GM23338 (cell line): ENCODE results near the gene SEPHS1.

Experiments used
- CREB1 ChIP-seq: fragments of 250-450 bp; sonication (Bioruptor Pico); IDR thresholded peaks from 2 replicates; pipeline ENCODE4 v1.5.0; 2020; ENCODE audit warnings: low read depth, mild to moderate bottlenecking, moderate library complexity
- CTCF ChIP-seq, 2 experiments: fragments of 200-600 bp in 1 of 2; sonication (generic) in 1 of 2; conservative IDR thresholded peaks; 2 replicates each; pipeline versions ENCODE4 v1.5.1 to v1.6.1; 2016 to 2017; ENCODE audit warnings: antibody characterized with exemption in 2 of 2, low read depth in 2 of 2, mild to moderate bottlenecking in 2 of 2, moderate library complexity in 1 of 2
- ETS1 ChIP-seq: IDR thresholded peaks from 2 replicates; pipeline ENCODE4 v1.6.1; 2016; ENCODE audit warnings: antibody characterized with exemption
- EZH2 ChIP-seq: fragments of 200-600 bp; sonication (generic); IDR thresholded peaks from one replicate; pipeline ENCODE4 v1.8.0; 2017; ENCODE audit warnings: antibody characterized with exemption, mild to moderate bottlenecking, low read depth; ENCODE audit not compliant: unreplicated experiment
- EZH2phosphoT487 ChIP-seq: fragments of 200-600 bp; sonication (generic); IDR thresholded peaks from one replicate; pipeline ENCODE4 v1.8.1; 2018; ENCODE audit warnings: antibody characterized with exemption; ENCODE audit not compliant: unreplicated experiment
- JUNB ChIP-seq: IDR thresholded peaks from one replicate; pipeline ENCODE4 v1.6.1; 2016; ENCODE audit warnings: antibody characterized with exemption; ENCODE audit not compliant: unreplicated experiment
- NANOG ChIP-seq: IDR thresholded peaks from 2 replicates; pipeline ENCODE4 v1.6.1; 2016; ENCODE audit warnings: antibody characterized with exemption, borderline replicate concordance
- POLR2AphosphoS5 ChIP-seq: IDR thresholded peaks from 2 replicates; pipeline ENCODE4 v1.6.1; 2016; ENCODE audit warnings: antibody characterized with exemption, low read depth
- REST ChIP-seq: IDR thresholded peaks from one replicate; pipeline ENCODE4 v1.6.1; 2018; ENCODE audit warnings: antibody characterized with exemption; ENCODE audit not compliant: unreplicated experiment
- STAT1 ChIP-seq: IDR thresholded peaks from one replicate; pipeline ENCODE4 v1.6.1; 2016; ENCODE audit warnings: antibody characterized with exemption; ENCODE audit not compliant: unreplicated experiment
- ZNF114 ChIP-seq: fragments of 250-450 bp; sonication (Bioruptor Pico); IDR thresholded peaks from 2 replicates; pipeline ENCODE4 v1.5.0; 2020; ENCODE audit warnings: mild to moderate bottlenecking, moderate library complexity
- ZNF331 ChIP-seq: fragments of 250-450 bp; sonication (Bioruptor Pico); IDR thresholded peaks from 2 replicates; pipeline ENCODE4 v1.5.0; 2020; ENCODE audit warnings: low read depth, mild to moderate bottlenecking, moderate library complexity
- ZNF462 ChIP-seq: fragments of 250-450 bp; sonication (Bioruptor Pico); IDR thresholded peaks from 2 replicates; pipeline ENCODE4 v1.5.0; 2020; ENCODE audit warnings: mild to moderate bottlenecking, moderate library complexity

GRCh38 chr10:13335881-13336280, 12.2 kb downstream of the SEPHS1 start:
- TF ChIP-seq CTCF (conservative IDR thresholded peaks at IDR 0.05; ENCODE audit: low read depth in 2 of 2) (no peak), EZH2 (no peak), ZNF462 (no peak), REST (no peak), POLR2AphosphoS5 (no peak), CREB1 (CRISPR knock-in tag) (no peak), EZH2phosphoT487 (no peak), JUNB (no peak), NANOG (no peak), ZNF114 (CRISPR knock-in tag) (no peak), ZNF331 (CRISPR knock-in tag) (no peak), ETS1 (no peak), STAT1 (no peak)
